ENCODE results near the gene TPRN.

DNA sequence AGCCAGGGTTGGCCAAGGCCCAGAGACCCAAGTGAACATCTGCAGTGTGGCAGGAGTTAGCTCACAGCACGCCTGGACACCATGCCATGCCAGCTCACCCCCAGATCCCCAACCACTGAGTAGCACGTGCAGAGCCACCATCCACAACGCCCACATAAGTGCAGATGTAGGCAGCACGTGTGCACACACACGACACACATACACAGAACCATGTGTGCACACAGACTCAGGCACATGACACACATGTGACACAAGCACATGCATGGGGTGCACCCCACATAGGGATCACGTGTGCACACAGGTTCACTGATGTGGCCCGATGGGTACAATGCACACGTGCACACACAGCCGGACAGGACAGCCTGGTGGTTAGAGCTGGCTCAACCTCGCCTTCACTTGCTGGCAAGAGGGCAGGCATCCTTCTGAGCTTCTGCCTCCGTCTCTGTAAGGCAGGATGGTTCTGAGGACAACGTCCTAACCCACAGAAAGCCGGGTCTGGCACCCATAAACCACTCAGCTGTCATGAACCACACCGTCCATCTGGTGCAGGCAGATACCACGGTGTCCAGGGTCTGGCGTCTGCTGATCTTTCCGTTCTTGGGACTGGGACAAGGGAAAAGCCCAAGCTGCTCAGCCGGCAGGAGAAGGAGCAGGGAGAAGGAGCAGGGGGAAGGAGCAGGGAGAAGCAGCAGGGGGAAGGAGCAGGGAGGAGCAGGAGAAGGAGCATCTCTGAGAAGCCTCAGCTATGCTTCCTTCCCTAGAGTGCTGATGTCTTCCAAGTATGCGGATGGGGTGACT lies 42.7 kb downstream of the TPRN start:
- TF ChIP-seq, protein P1, sequence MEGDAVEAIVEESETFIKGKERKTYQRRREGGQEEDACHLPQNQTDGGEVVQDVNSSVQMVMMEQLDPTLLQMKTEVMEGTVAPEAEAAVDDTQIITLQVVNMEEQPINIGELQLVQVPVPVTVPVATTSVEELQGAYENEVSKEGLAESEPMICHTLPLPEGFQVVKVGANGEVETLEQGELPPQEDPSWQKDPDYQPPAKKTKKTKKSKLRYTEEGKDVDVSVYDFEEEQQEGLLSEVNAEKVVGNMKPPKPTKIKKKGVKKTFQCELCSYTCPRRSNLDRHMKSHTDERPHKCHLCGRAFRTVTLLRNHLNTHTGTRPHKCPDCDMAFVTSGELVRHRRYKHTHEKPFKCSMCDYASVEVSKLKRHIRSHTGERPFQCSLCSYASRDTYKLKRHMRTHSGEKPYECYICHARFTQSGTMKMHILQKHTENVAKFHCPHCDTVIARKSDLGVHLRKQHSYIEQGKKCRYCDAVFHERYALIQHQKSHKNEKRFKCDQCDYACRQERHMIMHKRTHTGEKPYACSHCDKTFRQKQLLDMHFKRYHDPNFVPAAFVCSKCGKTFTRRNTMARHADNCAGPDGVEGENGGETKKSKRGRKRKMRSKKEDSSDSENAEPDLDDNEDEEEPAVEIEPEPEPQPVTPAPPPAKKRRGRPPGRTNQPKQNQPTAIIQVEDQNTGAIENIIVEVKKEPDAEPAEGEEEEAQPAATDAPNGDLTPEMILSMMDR (conservative IDR thresholded peaks at IDR 0.05 in 1 of 2, IDR thresholded peaks at IDR 0.05 in 1 of 2; ENCODE audit: extremely low read depth in 1 of 2, insufficient read depth in 1 of 2, low read depth in 1 of 2, low read length in 2 of 2): no peak
- TF ChIP-seq EZH2 (IDR thresholded peaks at IDR 0.05; ENCODE audit: borderline replicate concordance, low read length): no peak

All from mammary epithelial cell (primary cell).